Fibroblast of the aortic adventitia (primary cell): ENCODE measurements around the gene PPP4R4. TPM values are rescaled to one million over a fixed set of nuclear protein-coding genes. Genes with fewer than 3 reads are reported as not detected.
"Not testable (repeated sequence)": the region's sequence is repeated elsewhere in the genome, so short reads cannot be mapped to it uniquely, and the experiment has no call there.

Source experiments
- DNase-seq: peaks from one replicate; pipeline ENCODE4 v3.0.0-alpha.2; 2010; ENCODE audit warnings: low read depth
- H3K4me3 ChIP-seq: 2 replicates; pipeline ENCODE4 v1.5.1; 2011; ENCODE audit warnings: low read depth, mild to moderate bottlenecking, control low read depth, low read length, moderate library complexity
- CTCF ChIP-seq: IDR thresholded peaks from 2 replicates; pipeline ENCODE4 v1.5.1; 2011; ENCODE audit warnings: mild to moderate bottlenecking, low read length, control low read depth, inconsistent platforms; ENCODE audit not compliant: insufficient read depth
- total RNA-seq: library from RNA; depleted of rRNA; stranded (reverse); fragments of >200 nt; gene quantifications from 2 replicates; pipeline ENCODE4 v1.2.3, GENCODE V29; 2012; ENCODE audit warnings: low replicate concordance

Gene PPP4R4
- total RNA-seq, 1 donor = 7.0 TPM

DNA sequence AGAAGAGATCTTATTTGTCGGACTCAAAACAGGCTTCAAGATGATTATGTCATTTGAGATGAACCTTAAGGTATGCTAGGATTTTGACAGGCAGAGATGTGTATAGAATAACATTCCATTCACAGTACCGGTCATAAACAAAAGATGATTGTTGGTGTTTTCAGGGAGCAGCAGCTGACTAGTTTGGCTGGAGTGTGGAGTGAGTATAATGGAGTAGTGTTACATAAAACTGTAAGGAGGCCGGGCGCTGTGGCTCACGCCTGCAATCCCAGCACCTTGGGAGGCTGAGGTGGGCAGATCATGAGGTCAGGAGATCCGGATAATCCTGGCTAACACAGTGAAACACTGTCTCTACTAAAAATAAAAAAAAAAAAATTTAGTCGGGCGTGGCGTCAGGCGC, 95.0 kb downstream of the PPP4R4 start:
- no peak overlapping the region for H3K4me3 ChIP-seq
- DNase-seq = no peak
- no peak for TF ChIP-seq CTCF

- not testable (repeated sequence) for DNase-seq, H3K4me3 ChIP-seq
Observed at GRCh38 chr14:94276898-94277561, 102.9 kb downstream of the PPP4R4 start.

GRCh38 chr14:94278731-94279130, 104.6 kb downstream of the PPP4R4 start:
- DNase-seq = no peak
- no peak for TF ChIP-seq CTCF
- no peak overlapping the region for H3K4me3 ChIP-seq

- no peak for TF ChIP-seq CTCF
- DNase-seq = peak; percentile 38
- H3K4me3 ChIP-seq = no peak overlapping the region
Observed at GRCh38 chr14:94282991-94283723, 109.0 kb downstream of the PPP4R4 start.

DNA sequence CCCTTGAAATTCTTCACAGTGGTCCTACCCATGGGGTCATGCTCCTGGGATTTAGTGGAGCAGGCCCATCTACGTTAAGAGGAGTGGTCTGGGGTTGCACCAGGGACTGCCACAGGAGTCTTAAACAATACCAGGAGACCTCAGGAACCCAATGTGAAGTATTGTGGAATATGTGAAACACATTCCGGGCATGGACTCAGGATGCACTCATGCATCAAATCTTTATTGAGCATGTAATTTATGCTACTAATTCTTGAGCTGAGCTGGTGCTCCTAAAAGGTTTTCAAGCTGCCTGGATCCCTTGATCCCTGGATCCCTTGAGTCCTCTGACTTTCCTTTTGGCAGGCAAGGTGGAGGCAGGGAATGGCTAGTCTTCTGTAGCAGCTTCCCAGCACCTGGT, 110.1 kb downstream of the PPP4R4 start:
- TF ChIP-seq CTCF = no peak
- H3K4me3 ChIP-seq = no peak overlapping the region
- no peak for DNase-seq

- no peak overlapping the region for H3K4me3 ChIP-seq
- no peak for DNase-seq
- no peak for TF ChIP-seq CTCF
Observed at GRCh38 chr14:94285158-94285557, 111.0 kb downstream of the PPP4R4 start.

GRCh38 chr14:94288610-94289465, 114.7 kb downstream of the PPP4R4 start:
- no peak overlapping the region for H3K4me3 ChIP-seq
- no peak for DNase-seq
- TF ChIP-seq CTCF = no peak
